Urinary bladder (tissue), 4 donors: ENCODE data around the gene RABIF. TPM values are rescaled to one million over a fixed set of nuclear protein-coding genes. Genes with fewer than 3 reads are reported as not detected.
"Not testable (repeated sequence)": the region's sequence is repeated elsewhere in the genome, so short reads cannot be mapped to it uniquely, and the experiment has no call there.

Experiments
- DNase-seq: peaks from one replicate; pipeline ENCODE4 v3.0.0-alpha.2; 2015; ENCODE audit errors: extremely low spot score
- H3K27ac ChIP-seq: one replicate; pipeline ENCODE4 v1.5.1; 2013; ENCODE audit warnings: low read depth, mild to moderate bottlenecking, moderate library complexity
- H3K36me3 ChIP-seq: one replicate; pipeline ENCODE4 v1.6.1; 2013; ENCODE audit warnings: mild to moderate bottlenecking, moderate library complexity; ENCODE audit not compliant: insufficient read depth
- H3K4me1 ChIP-seq: one replicate; pipeline ENCODE4 v1.6.1; 2013; ENCODE audit warnings: mild to moderate bottlenecking, moderate library complexity; ENCODE audit not compliant: insufficient read depth
- H3K4me3 ChIP-seq: one replicate; pipeline ENCODE4 v1.5.1; 2013; ENCODE audit warnings: low read depth, low read length
- WGBS: extraction: QIAGEN DNeasy Blood & Tissue Kit; methylation state at CpG from one replicate; pipeline ENCODE4 v1.1.7; 2013; 5-methylcytosine and 5-hydroxymethylcytosine counted together
- polyA plus RNA-seq: library from polyadenylated mRNA; stranded (reverse); fragments of 200-250 nt; gene quantifications from one replicate; pipeline ENCODE4 v1.2.3, GENCODE V29; 2013
- small RNA-seq: library from RNA; depleted of rRNA; stranded (forward); fragments of <200 nt; gene quantifications from one replicate; pipeline ENCODE3, GENCODE V24; 2014
- total RNA-seq: library from RNA; depleted of rRNA; stranded (reverse); fragments of >200 nt; gene quantifications from one replicate; pipeline ENCODE4 v1.2.3, GENCODE V29; 2014
- donor health status: healthy with polysubstance abuse.
- donor health status: healthy.

RABIF gene
- total and polyA plus RNA-seq, 2 donors, result 5.3 to 6.7 TPM

- Histone ChIP-seq H3K36me3 (no peaks in the 10 kb centered on the region), H3K4me1 (no peaks in the 10 kb centered on the region), H3K4me3 (no peak overlapping the region), H3K27ac (no peak overlapping the region)
- no peak for DNase-seq
- WGBS, result 33% methylated on average over 3 of the region's 3 CpGs
Measured at GRCh38 chr1:202835548-202836072, 53.3 kb downstream of the RABIF start.

- no peaks in the 10 kb centered on the region for H3K36me3 ChIP-seq
- H3K4me1 ChIP-seq, result no peaks in the 10 kb centered on the region
- DNase-seq, result no peak
- 73% methylated on average over 10 of the region's 10 CpGs for WGBS
- H3K4me3 ChIP-seq, result no peak overlapping the region
- H3K27ac ChIP-seq, result no peak overlapping the region
Measured at GRCh38 chr1:202834771-202835547, 54.0 kb downstream of the RABIF start.

GRCh38 chr1:202831906-202832305 is 57.0 kb downstream of the RABIF start:
- DNase-seq, result no peak
- WGBS, result 83% methylated on average over 3 of the region's 3 CpGs
- no peak overlapping the region for H3K27ac ChIP-seq

DNA sequence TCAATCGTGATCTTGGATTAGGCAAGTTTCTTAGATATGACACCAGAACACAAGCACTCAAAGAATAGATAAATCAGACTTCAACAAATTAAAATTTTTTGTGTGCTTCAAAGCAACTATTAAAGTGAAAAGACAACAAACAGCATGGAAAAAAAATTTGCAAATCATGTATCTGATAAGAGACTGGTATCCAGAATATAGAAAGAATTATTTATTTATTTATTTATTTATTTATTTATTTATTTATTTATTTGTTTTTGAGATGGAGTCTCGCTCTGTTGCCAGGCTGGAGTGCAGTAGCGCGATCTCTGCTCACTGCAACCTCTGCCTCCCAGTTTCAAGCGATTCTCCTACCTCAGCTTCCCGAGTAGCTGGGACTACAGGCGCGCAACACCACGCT is 59.7 kb downstream of the RABIF start:
- not testable (repeated sequence) for H3K36me3 ChIP-seq, H3K4me3 ChIP-seq, H3K27ac ChIP-seq, H3K4me1 ChIP-seq, DNase-seq
- WGBS, result 96% methylated on average over 9 of the region's 9 CpGs

More at GRCh38 chr1:202831906-202832305, 57.0 kb downstream of the RABIF start:
- H3K4me3 ChIP-seq, result no peak overlapping the region
- H3K4me1 ChIP-seq, result no peaks in the 10 kb centered on the region
- no peaks in the 10 kb centered on the region for H3K36me3 ChIP-seq

Small RNAs within 50 kb of the gene (small RNA-seq; reads per million reads assigned to genes)
- gene RF00019, result not detected

Other genes starting within 250 kb of the RABIF start
- gene SYT2, start 178.7 kb downstream of the RABIF start, total RNA-seq, result 0.21 TPM
- 0.01 TPM for gene SYT2, start 178.7 kb downstream of the RABIF start, polyA plus RNA-seq
- 189 TPM for gene KDM5B, start 80.7 kb downstream of the RABIF start, total RNA-seq
- 16.8 TPM for gene KDM5B, start 80.7 kb downstream of the RABIF start, polyA plus RNA-seq
- gene PCAT6, start 78.2 kb downstream of the RABIF start, total RNA-seq, result not detected
- 2.5 TPM for gene PCAT6, start 78.2 kb downstream of the RABIF start, polyA plus RNA-seq
- 25.1 TPM for gene KLHL12, start 38.1 kb upstream of the RABIF start, total RNA-seq
- 19.3 TPM for gene KLHL12, start 38.1 kb upstream of the RABIF start, polyA plus RNA-seq
- gene ADIPOR1, start 69.2 kb upstream of the RABIF start, total RNA-seq, result 63.6 TPM
- 71.1 TPM for gene ADIPOR1, start 69.2 kb upstream of the RABIF start, polyA plus RNA-seq
- gene CYB5R1, start 78.1 kb upstream of the RABIF start, total RNA-seq, result 33.7 TPM
- gene CYB5R1, start 78.1 kb upstream of the RABIF start, polyA plus RNA-seq, result 72.3 TPM
- 60.9 TPM for gene TMEM183A, start 118.2 kb upstream of the RABIF start, total RNA-seq
- 50.4 TPM for gene TMEM183A, start 118.2 kb upstream of the RABIF start, polyA plus RNA-seq
- gene PPFIA4, start 137.3 kb upstream of the RABIF start, total RNA-seq, result 6.5 TPM
- 1.3 TPM for gene PPFIA4, start 137.3 kb upstream of the RABIF start, polyA plus RNA-seq
- gene MYOG, start 196.9 kb upstream of the RABIF start, total RNA-seq, result 12.7 TPM
- gene MYOG, start 196.9 kb upstream of the RABIF start, polyA plus RNA-seq, result not detected
- 1.4 TPM for gene ADORA1, start 238.6 kb upstream of the RABIF start, total RNA-seq
- 1.1 TPM for gene ADORA1, start 238.6 kb upstream of the RABIF start, polyA plus RNA-seq